ENCODE data around the gene CGNL1. TPM values are rescaled to one million over a fixed set of nuclear protein-coding genes. Genes with fewer than 3 reads are reported as not detected.

The CGNL1 gene
- total and polyA plus RNA-seq, 10 of the 15 experiments (the other 5 are each of a cell fraction or from before 2014, with no cell fraction given): under 0.01 to 0.27 (median 0.04) TPM; not detected in 3

DNA sequence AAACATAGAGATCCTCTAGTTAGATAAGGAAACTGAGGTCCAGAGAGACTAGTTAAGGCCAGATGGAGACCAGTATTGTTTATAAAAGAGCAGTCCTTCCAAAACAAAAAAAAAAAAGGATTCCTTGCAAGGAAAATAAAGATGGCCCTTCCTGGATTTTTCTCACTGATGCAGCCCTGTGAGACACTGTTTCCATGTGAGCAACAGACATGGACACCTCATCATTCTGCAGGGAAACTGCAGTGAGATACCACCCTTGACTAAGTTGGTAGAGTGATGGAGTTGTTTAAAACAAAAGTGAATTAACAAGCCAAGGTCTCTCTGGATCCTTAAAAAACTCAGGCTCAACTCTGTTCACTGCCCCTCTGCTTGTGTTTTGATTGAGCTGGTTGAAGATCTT, 149.8 kb downstream of the CGNL1 start:
- DNase-seq (ENCODE audit: low read depth, low spot score) (no peak), FAIRE-seq (no peak), ATAC-seq (no peak)
- Histone ChIP-seq H3K9me3 (replicated peaks; ENCODE audit: control insufficient read depth, insufficient read depth, low read length) (no peaks in the 10 kb centered on the region), H3K9ac (ENCODE audit: control insufficient read depth, insufficient read depth, low read length) (no peak overlapping the region), H3K4me2 (ENCODE audit: control insufficient read depth, insufficient read depth) (no peak overlapping the region), H3K27ac (ENCODE audit: control insufficient read depth, insufficient read depth) (no peak overlapping the region), H3K4me1 (ENCODE audit: control insufficient read depth, insufficient read depth, low read length) (no peaks in the 10 kb centered on the region), H3K27me3 (replicated peaks in 1 of 2; ENCODE audit: control insufficient read depth in 2 of 2, insufficient read depth in 2 of 2, low read length in 1 of 2) (no peaks in the 10 kb centered on the region), H3K36me3 (ENCODE audit: control insufficient read depth in 2 of 2, insufficient read depth in 2 of 2, low read length in 1 of 2) (no peaks in the 10 kb centered on the region), H2AFZ (ENCODE audit: control insufficient read depth, low read depth, low read length) (no peak overlapping the region), H3K4me3 (no peak overlapping the region), H4K20me1 (ENCODE audit: control insufficient read depth, insufficient read depth) (no peaks in the 10 kb centered on the region), H3K79me2 (ENCODE audit: control insufficient read depth, insufficient read depth, low read length) (no peaks in the 10 kb centered on the region)
- intact Hi-C loops (cut with micrococcal nuclease; ENCODE audit: unreplicated experiment) (loop anchor here (2.0 to 10.0 kb wide), 2 partner anchors 381 to 705 kb away; no protein-coding TSS in a partner anchor), in situ Hi-C loops (cut with MboI) (loop anchor here (5.0 to 25.0 kb wide), 3 partner anchors 184 to 714 kb away; no protein-coding TSS in a partner anchor)
- CTCF ChIA-PET: interaction anchor here (0.9 to 6.0 kb wide), 5 partner anchors 16 to 1030 kb away, joined by 3 to 242 read pairs (median 72); no protein-coding TSS in a partner anchor
- RAD21 ChIA-PET (ENCODE audit: unreplicated experiment): interaction anchor here (1.9 to 4.6 kb wide), 3 partner anchors 10 to 185 kb away, joined by 5 to 156 read pairs (median 15); no protein-coding TSS in a partner anchor
- BruUV-seq (replicated peaks): no TSS peak
- POLR2A ChIA-PET: no interaction called here
- SMC1A ChIA-PET (ENCODE audit: uncharacterized antibody, unreplicated experiment): interaction anchor here (0.6 kb wide), 1 partner anchor 379 kb away, joined by 3 read pairs; no protein-coding TSS in a partner anchor
- TF ChIP-seq HDAC6 (IDR thresholded peaks at IDR 0.05; ENCODE audit: unreplicated experiment): no peak
- TF ChIP-seq, protein P1, sequence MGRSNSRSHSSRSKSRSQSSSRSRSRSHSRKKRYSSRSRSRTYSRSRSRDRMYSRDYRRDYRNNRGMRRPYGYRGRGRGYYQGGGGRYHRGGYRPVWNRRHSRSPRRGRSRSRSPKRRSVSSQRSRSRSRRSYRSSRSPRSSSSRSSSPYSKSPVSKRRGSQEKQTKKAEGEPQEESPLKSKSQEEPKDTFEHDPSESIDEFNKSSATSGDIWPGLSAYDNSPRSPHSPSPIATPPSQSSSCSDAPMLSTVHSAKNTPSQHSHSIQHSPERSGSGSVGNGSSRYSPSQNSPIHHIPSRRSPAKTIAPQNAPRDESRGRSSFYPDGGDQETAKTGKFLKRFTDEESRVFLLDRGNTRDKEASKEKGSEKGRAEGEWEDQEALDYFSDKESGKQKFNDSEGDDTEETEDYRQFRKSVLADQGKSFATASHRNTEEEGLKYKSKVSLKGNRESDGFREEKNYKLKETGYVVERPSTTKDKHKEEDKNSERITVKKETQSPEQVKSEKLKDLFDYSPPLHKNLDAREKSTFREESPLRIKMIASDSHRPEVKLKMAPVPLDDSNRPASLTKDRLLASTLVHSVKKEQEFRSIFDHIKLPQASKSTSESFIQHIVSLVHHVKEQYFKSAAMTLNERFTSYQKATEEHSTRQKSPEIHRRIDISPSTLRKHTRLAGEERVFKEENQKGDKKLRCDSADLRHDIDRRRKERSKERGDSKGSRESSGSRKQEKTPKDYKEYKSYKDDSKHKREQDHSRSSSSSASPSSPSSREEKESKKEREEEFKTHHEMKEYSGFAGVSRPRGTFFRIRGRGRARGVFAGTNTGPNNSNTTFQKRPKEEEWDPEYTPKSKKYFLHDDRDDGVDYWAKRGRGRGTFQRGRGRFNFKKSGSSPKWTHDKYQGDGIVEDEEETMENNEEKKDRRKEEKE (IDR thresholded peaks at IDR 0.05): no peak
- TF ChIP-seq SPI1 (IDR thresholded peaks at IDR 0.05; ENCODE audit: borderline replicate concordance, insufficient read depth, low read depth, low read length): no peak
- TF ChIP-seq EP300 (IDR thresholded peaks at IDR 0.05; ENCODE audit: borderline replicate concordance in 1 of 2, control insufficient read depth in 1 of 2, low read depth in 2 of 2, low read length in 2 of 2): no peak
- TF ChIP-seq, protein P2, sequence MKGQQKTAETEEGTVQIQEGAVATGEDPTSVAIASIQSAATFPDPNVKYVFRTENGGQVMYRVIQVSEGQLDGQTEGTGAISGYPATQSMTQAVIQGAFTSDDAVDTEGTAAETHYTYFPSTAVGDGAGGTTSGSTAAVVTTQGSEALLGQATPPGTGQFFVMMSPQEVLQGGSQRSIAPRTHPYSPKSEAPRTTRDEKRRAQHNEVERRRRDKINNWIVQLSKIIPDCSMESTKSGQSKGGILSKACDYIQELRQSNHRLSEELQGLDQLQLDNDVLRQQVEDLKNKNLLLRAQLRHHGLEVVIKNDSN (IDR thresholded peaks at IDR 0.05; ENCODE audit: borderline replicate concordance, extremely low read length, insufficient read depth, low read depth, low read length): no peak
- no peak for TF ChIP-seq EED (IDR thresholded peaks at IDR 0.05; ENCODE audit: low read depth)
- no peak for TF ChIP-seq MEF2A (IDR thresholded peaks at IDR 0.05; ENCODE audit: insufficient read depth, low read depth, low read length)
- TF ChIP-seq NR2C2 (IDR thresholded peaks at IDR 0.05; ENCODE audit: borderline replicate concordance, control insufficient read depth, insufficient read length, low read depth): no peak
- TF ChIP-seq NFYB (IDR thresholded peaks at IDR 0.05; ENCODE audit: insufficient read depth, low read depth, low read length): no peak
- no peak for TF ChIP-seq SIN3A (IDR thresholded peaks at IDR 0.05; ENCODE audit: low read depth, low read length)
- TF ChIP-seq ZNF207 (IDR thresholded peaks at IDR 0.05; ENCODE audit: borderline replicate concordance): no peak
- TF ChIP-seq, protein P3, sequence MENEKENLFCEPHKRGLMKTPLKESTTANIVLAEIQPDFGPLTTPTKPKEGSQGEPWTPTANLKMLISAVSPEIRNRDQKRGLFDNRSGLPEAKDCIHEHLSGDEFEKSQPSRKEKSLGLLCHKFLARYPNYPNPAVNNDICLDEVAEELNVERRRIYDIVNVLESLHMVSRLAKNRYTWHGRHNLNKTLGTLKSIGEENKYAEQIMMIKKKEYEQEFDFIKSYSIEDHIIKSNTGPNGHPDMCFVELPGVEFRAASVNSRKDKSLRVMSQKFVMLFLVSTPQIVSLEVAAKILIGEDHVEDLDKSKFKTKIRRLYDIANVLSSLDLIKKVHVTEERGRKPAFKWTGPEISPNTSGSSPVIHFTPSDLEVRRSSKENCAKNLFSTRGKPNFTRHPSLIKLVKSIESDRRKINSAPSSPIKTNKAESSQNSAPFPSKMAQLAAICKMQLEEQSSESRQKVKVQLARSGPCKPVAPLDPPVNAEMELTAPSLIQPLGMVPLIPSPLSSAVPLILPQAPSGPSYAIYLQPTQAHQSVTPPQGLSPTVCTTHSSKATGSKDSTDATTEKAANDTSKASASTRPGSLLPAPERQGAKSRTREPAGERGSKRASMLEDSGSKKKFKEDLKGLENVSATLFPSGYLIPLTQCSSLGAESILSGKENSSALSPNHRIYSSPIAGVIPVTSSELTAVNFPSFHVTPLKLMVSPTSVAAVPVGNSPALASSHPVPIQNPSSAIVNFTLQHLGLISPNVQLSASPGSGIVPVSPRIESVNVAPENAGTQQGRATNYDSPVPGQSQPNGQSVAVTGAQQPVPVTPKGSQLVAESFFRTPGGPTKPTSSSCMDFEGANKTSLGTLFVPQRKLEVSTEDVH (IDR thresholded peaks at IDR 0.05; ENCODE audit: low read depth, partially characterized antibody): no peak
- no peak for TF ChIP-seq MYB (IDR thresholded peaks at IDR 0.05; ENCODE audit: borderline replicate concordance, low read depth, low read length)
- no peak for TF ChIP-seq RCOR1 (conservative IDR thresholded peaks at IDR 0.05; ENCODE audit: low read depth, low read length)
- TF ChIP-seq GABPA (IDR thresholded peaks at IDR 0.05; ENCODE audit: low read depth): no peak

Measured in GM12878 (cell line).